Kidney (tissue), 14 donors: ENCODE data around the gene RXRA. TPM values are rescaled to one million over a fixed set of nuclear protein-coding genes. Genes with fewer than 3 reads are reported as not detected.

Source experiments
- DNase-seq, 5 donors: peaks; one replicate each; pipeline ENCODE4 v3.0.0-alpha.2; 2013 to 2020
- FAIRE-seq: peaks from 2 replicates; lab custom pipeline; 2012; peaks lifted over from hg19 to GRCh38; lab: Jason Lieb, UNC
- H3K27ac ChIP-seq, 2 donors: one replicate each; pipeline ENCODE4 v1.7.0; 2013; ENCODE audit warnings: low read depth in 2 of 2, low read length in 2 of 2, inconsistent platforms in 1 of 2
- H3K27me3 ChIP-seq: one replicate; pipeline ENCODE4 v1.7.1; 2013; ENCODE audit warnings: low read length, inconsistent platforms; ENCODE audit not compliant: control insufficient read depth, insufficient read depth
- H3K36me3 ChIP-seq, 3 donors: one replicate each; pipeline versions ENCODE4 v1.7.0 to v1.7.1; 2013; ENCODE audit warnings: low read length in 3 of 3, control low read depth in 1 of 3, inconsistent platforms in 1 of 3; ENCODE audit not compliant: insufficient read depth in 3 of 3, control insufficient read depth in 2 of 3
- H3K4me1 ChIP-seq, 3 donors: one replicate each; pipeline versions ENCODE4 v1.7.0 to v1.7.1; 2013; ENCODE audit warnings: low read length in 3 of 3, inconsistent platforms in 1 of 3, low read depth in 1 of 3; ENCODE audit not compliant: control insufficient read depth in 2 of 3, insufficient read depth in 2 of 3
- H3K4me3 ChIP-seq, 3 donors: one replicate each; pipeline versions ENCODE4 v1.7.0 to v1.8.1; 2013; ENCODE audit warnings: low read length in 3 of 3, control low read depth in 1 of 3, inconsistent platforms in 1 of 3
- H3K9ac ChIP-seq, 3 donors: one replicate each; pipeline versions ENCODE4 v1.7.0 to v1.7.1; 2013; ENCODE audit warnings: low read length in 3 of 3, control low read depth in 1 of 3, inconsistent platforms in 1 of 3
- H3K9me3 ChIP-seq, 3 donors: one replicate each; pipeline versions ENCODE4 v1.7.0 to v1.7.1; 2013; ENCODE audit warnings: low read length in 3 of 3, control low read depth in 1 of 3, inconsistent platforms in 1 of 3; ENCODE audit not compliant: control insufficient read depth in 2 of 3, insufficient read depth in 1 of 3
- intact Hi-C: fragments of 100-400 bp; cut with DNase I; formaldehyde crosslinking; loops from one replicate; pipeline ENCODE4 v1.11.1; 2022
- polyA plus RNA-seq: library from polyadenylated mRNA; stranded (reverse); fragments of 350-450 nt; fragmentation: Illumina TruSeq; extraction: RNeasy Lipid Tissue Mini Kit (QIAGEN cat#74804); gene quantifications from one replicate; pipeline ENCODE4 v1.2.3, GENCODE V29; 2014; ENCODE audit warnings: low read depth, low replicate concordance; ENCODE audit not compliant: insufficient read depth
- total RNA-seq: library from RNA; stranded (reverse); fragmentation: NEBNext Ultra II Directional; extraction: Animal tissue kit (Norgen Biotek cat#: 25700); gene quantifications from one replicate; pipeline ENCODE4 v1.2.1, GENCODE V29; 2021
- TF ChIP-seq, protein P1 (sequence below): IDR thresholded peaks from 3 replicates; pipeline ENCODE4 v1.5.1; 2012; ENCODE audit warnings: mild to moderate bottlenecking, moderate library complexity, borderline replicate concordance; ENCODE audit not compliant: insufficient read depth; ENCODE audit errors: extremely low read depth
- donor health status: control.
- donor health status: control.
- donor health status: control.
- donor health status: control.
- donor health status: control.
- donor health status: DM: yes; HTN: yes; CAD: no.
- donor health status: Normal renal cell carcinoma (clear cell type).

The RXRA gene
- total and polyA plus RNA-seq, 2 donors from 2014 or later, result 24.0 to 49.5 TPM

DNA sequence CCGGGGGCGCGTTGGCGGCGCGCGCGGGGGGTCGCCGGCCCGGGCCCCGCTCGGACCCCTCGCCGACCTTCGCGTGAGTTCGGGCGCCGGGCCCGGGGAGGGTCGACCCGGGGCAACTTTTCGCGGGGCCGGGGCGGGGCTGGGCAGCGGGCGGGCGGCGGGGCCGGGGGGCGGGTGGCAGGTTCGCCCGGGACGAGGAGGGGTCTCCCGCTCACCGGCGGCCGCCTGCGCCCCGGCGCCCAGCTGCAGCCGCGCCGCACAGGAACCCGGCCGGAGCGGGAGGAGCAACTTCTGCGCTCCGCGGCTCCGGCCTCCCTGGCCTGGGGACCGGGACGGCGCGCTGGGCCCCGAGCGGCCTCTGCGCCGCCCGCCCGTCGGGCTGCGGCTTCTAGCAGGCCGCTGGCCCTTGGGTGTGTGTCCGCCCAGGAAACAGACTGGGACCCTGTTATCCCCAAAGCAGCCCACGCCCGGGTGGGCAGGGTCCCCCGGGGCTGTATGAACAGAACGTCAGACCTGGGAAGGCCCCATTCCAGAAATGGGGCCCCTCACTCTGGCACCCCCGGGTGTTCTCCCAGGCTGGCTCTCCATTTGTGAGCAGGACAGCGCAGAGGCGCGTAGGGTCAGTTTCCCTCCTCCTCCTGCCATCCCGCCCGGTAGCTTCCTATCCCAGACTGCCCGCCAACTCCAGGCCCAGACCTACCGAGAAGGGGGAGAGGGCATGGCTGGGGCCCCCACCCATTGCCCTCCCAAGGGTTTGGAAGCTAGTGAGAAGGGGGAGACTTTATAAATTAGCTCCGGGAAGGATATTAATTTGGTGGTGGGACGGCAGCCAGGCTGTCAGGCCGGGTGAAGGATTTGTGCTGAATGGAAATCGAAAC, 708 bp downstream of the RXRA start:
- TF ChIP-seq, protein P1, sequence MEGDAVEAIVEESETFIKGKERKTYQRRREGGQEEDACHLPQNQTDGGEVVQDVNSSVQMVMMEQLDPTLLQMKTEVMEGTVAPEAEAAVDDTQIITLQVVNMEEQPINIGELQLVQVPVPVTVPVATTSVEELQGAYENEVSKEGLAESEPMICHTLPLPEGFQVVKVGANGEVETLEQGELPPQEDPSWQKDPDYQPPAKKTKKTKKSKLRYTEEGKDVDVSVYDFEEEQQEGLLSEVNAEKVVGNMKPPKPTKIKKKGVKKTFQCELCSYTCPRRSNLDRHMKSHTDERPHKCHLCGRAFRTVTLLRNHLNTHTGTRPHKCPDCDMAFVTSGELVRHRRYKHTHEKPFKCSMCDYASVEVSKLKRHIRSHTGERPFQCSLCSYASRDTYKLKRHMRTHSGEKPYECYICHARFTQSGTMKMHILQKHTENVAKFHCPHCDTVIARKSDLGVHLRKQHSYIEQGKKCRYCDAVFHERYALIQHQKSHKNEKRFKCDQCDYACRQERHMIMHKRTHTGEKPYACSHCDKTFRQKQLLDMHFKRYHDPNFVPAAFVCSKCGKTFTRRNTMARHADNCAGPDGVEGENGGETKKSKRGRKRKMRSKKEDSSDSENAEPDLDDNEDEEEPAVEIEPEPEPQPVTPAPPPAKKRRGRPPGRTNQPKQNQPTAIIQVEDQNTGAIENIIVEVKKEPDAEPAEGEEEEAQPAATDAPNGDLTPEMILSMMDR, result no peak
- DNase-seq, result peak in 3 of 5 donors; percentile 52 to 85 (median 76)
- Histone ChIP-seq H3K4me1 (peaks cover 0 to 62% (median 55%) of the 10 kb centered on the region in 3 donors), H3K9me3 (no peaks in the 10 kb centered on the region), H3K9ac (peak overlapping the region in 2 of 3 donors; percentile 26 to 82), H3K4me3 (peak overlapping the region; percentile 27 to 82 (median 77)), H3K27ac (peak overlapping the region; percentile 74 to 90), H3K27me3 (no peaks in the 10 kb centered on the region), H3K36me3 (no peaks in the 10 kb centered on the region)
- intact Hi-C loops, result no loop called here
- FAIRE-seq, result no peak

- Histone ChIP-seq H3K4me3 (peak overlapping the region; percentile 41 to 82 (median 77)), H3K27ac (peak overlapping the region; percentile 80 to 90), H3K9ac (peak overlapping the region in 2 of 3 donors; percentile 82 to 86), H3K9me3 (no peaks in the 10 kb centered on the region), H3K36me3 (no peaks in the 10 kb centered on the region), H3K4me1 (peaks cover 0 to 66% (median 57%) of the 10 kb centered on the region in 3 donors), H3K27me3 (no peaks in the 10 kb centered on the region)
- FAIRE-seq (no peak), DNase-seq (peak in 1 of 5 donors; percentile 72)
- TF ChIP-seq, protein P1, result no peak
- intact Hi-C loops, result no loop called here
Measured at GRCh38 chr9:134327671-134328231, 1.5 kb downstream of the RXRA start.

GRCh38 chr9:134328341-134328840, 2.1 kb downstream of the RXRA start:
- Histone ChIP-seq H3K4me1 (peaks cover 0 to 70% (median 51%) of the 10 kb centered on the region in 3 donors), H3K9ac (peak overlapping the region in 2 of 3 donors; percentile 82 to 86), H3K36me3 (no peaks in the 10 kb centered on the region), H3K9me3 (no peaks in the 10 kb centered on the region), H3K27me3 (no peaks in the 10 kb centered on the region), H3K4me3 (peak overlapping the region; percentile 16 to 82 (median 77)), H3K27ac (peak overlapping the region; percentile 80 to 90)
- intact Hi-C loops, result no loop called here
- TF ChIP-seq, protein P1, result no peak
- peak in 3 of 5 donors; percentile 50 to 78 (median 61) for DNase-seq
- no peak for FAIRE-seq
